AG09319 (cell line): ENCODE data around the gene CEP112.

Experiments used
- DNase-seq: peaks from one replicate; pipeline ENCODE4 v3.0.0-alpha.2; 2010; ENCODE audit warnings: low read depth; ENCODE audit errors: extremely low read depth
- CTCF ChIP-seq: IDR thresholded peaks from 2 replicates; pipeline ENCODE4 v1.5.1; 2011; ENCODE audit warnings: low read depth, mild to moderate bottlenecking, inconsistent platforms, low read length, moderate library complexity

The CEP112 gene

GRCh38 chr17:66230922-66231591 is 39.1 kb upstream of the CEP112 start:
- TF ChIP-seq CTCF: no peak
- no peak for DNase-seq

GRCh38 chr17:66229783-66230538 is 38.0 kb upstream of the CEP112 start:
- DNase-seq: no peak
- no peak for TF ChIP-seq CTCF

- DNase-seq: no peak
- TF ChIP-seq CTCF: no peak
Observed at GRCh38 chr17:66228887-66229782, 37.2 kb upstream of the CEP112 start, which contains the start of gene APOH. TSS of gene APOH (minus strand) at chr17:66229415. CDS start at chr17:66229379, 36 bp downstream.

GRCh38 chr17:66227212-66228045 is 35.5 kb upstream of the CEP112 start:
- TF ChIP-seq CTCF: no peak
- no peak for DNase-seq

- no peak for DNase-seq
- TF ChIP-seq CTCF: no peak
Observed at GRCh38 chr17:66222798-66223350, 30.9 kb upstream of the CEP112 start.

- no peak for DNase-seq
- TF ChIP-seq CTCF: no peak
Observed at GRCh38 chr17:66221755-66222530, 30.0 kb upstream of the CEP112 start.
